BJ (cell line): Measurements from ENCODE around the gene SPRED2. TPM values are rescaled to one million over a fixed set of nuclear protein-coding genes. Genes with fewer than 3 reads are reported as not detected.

Source experiments
- CTCF ChIA-PET: fragments of 350-600 bp; formaldehyde crosslinking; extraction: SDS; loops from one replicate; lab custom pipeline; 2021; ENCODE audit warnings: antibody characterized with exemption, inconsistent platforms; lab: Yijun Ruan, JAX
- POLR2A ChIA-PET: fragments of 300-600 bp; sonication (Branson Sonifier 250); formaldehyde crosslinking; extraction: SDS; loops from one replicate; lab custom pipeline; 2021; ENCODE audit warnings: antibody characterized with exemption; lab: Charles Lee
- DNase-seq: peaks from one replicate; pipeline ENCODE4 v3.0.0-alpha.2; 2011; ENCODE audit warnings: low read depth
- H3K27me3 ChIP-seq: 2 replicates; pipeline ENCODE4 v1.6.0; 2011; ENCODE audit warnings: low read length; ENCODE audit not compliant: control insufficient read depth, insufficient read depth
- H3K36me3 ChIP-seq: 2 replicates; pipeline ENCODE4 v1.5.1; 2011; ENCODE audit warnings: low read length; ENCODE audit not compliant: control insufficient read depth, insufficient read depth
- H3K4me3 ChIP-seq: 2 replicates; pipeline ENCODE4 v1.5.1; 2011; ENCODE audit warnings: low read depth, mild to moderate bottlenecking, control low read depth, low read length
- CTCF ChIP-seq: IDR thresholded peaks from 2 replicates; pipeline ENCODE4 v1.5.1; 2011; ENCODE audit warnings: low read depth, mild to moderate bottlenecking, control low read depth, inconsistent platforms, low read length, moderate library complexity; ENCODE audit not compliant: insufficient read depth
- polyA plus RNA-seq: library from polyadenylated mRNA; depleted of rRNA; stranded (reverse); fragments of >200 nt; gene quantifications from 2 replicates; pipeline ENCODE4 v1.2.3, GENCODE V29; 2011

Gene SPRED2
- polyA plus RNA-seq, 1 experiment: 13.1 TPM

GRCh38 chr2:65437392-65438135 is 5.2 kb upstream of the SPRED2 start:
- no peak for DNase-seq
- H3K27me3 ChIP-seq: no peaks in the 10 kb centered on the region
- H3K4me3 ChIP-seq: no peak overlapping the region; the same call in 1 of the 2 replicates
- ChIA-PET POLR2A (interaction anchor here (0.6 kb wide), 1 partner anchor 210 kb away, joined by 22 read pairs; the partner anchor contains the start of gene ACTR2), CTCF (interaction anchor here (0.6 to 1.4 kb wide), 5 partner anchors 10 to 225 kb away, joined by 3 to 7 read pairs (median 3); no protein-coding TSS in a partner anchor)
- no peak for TF ChIP-seq CTCF
- no peaks in the 10 kb centered on the region for H3K36me3 ChIP-seq

DNA sequence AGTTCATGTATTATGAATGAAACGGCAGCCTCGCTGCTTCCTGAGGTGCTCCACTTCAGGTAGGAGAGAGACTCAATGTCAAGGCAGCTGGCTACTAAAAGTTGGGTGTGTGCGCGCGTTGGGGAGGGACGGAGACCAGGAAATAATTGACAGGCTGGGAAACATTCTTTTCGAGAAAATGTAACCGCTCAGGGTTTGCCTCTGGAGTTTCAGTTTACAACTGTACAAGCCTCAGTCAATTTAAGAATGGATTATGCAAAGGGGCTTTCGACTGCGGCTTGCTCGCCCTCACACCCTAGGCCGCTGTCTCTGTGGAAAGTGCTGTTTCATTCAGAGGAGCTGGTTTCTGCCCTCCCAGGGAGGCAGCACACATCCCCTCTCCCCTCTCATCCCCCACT is 4.4 kb upstream of the SPRED2 start:
- ChIA-PET CTCF (interaction anchor here (0.6 to 1.4 kb wide), 7 partner anchors 9 to 225 kb away, joined by 3 to 7 read pairs (median 4); no protein-coding TSS in a partner anchor), POLR2A (interaction anchor here (0.9 kb wide), 1 partner anchor 69 kb away, joined by 5 read pairs; no protein-coding TSS in a partner anchor)
- TF ChIP-seq CTCF: no peak

GRCh38 chr2:65436169-65436823 is 3.9 kb upstream of the SPRED2 start:
- CTCF ChIA-PET: interaction anchor here (0.6 to 1.4 kb wide), 8 partner anchors 8 to 159 kb away, joined by 3 to 7 read pairs (median 4); no protein-coding TSS in a partner anchor
- TF ChIP-seq CTCF: peak; percentile 23; the same call in 1 of the 2 replicates
- Histone ChIP-seq H3K36me3 (no peaks in the 10 kb centered on the region), H3K27me3 (no peaks in the 10 kb centered on the region), H3K4me3 (peak overlapping the region; percentile 71)
- DNase-seq: peak; percentile 80
- POLR2A ChIA-PET: interaction anchor here (0.6 to 0.9 kb wide), 2 partner anchors 69 to 155 kb away, joined by 3 to 5 read pairs; no protein-coding TSS in a partner anchor

More for the DNA sequence above, 4.4 kb upstream of the SPRED2 start:
- H3K27me3 ChIP-seq: no peaks in the 10 kb centered on the region
- DNase-seq: no peak
- H3K36me3 ChIP-seq: no peaks in the 10 kb centered on the region
- peak overlapping the region; percentile 71 for H3K4me3 ChIP-seq

DNA sequence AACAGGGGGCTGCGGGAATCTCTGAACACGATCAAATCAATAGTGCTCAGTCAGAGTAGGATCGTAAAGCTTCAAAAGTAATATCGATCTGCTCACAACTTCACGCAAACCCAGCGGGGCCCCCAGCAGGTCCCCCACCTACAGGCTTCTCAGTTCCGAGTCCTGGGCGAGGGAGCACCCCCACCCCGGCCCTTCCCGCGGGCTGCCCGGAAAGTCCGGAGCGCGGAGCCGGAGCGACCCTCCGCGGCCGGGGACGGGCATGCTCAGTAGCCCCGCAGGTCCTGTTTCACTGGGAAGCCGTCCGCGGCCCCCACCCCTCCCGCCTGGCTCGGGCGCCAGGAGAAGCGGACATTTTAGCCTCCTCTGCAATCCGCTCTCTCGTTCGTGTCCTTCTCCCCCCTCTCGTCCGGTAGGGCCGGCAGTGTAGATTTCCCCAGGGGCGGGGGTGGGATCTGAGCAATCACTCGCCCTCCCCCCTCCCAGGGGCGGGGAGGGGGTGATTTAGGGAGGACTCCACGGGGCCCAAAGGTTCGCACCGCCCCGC is 3.3 kb upstream of the SPRED2 start:
- Histone ChIP-seq H3K36me3 (no peaks in the 10 kb centered on the region), H3K27me3 (no peaks in the 10 kb centered on the region), H3K4me3 (peak overlapping the region; percentile 71)
- peak; percentile 44 for DNase-seq
- ChIA-PET POLR2A (interaction anchor here (0.6 kb wide), 1 partner anchor 155 kb away, joined by 3 read pairs; no protein-coding TSS in a partner anchor), CTCF (interaction anchor here (0.6 to 1.2 kb wide), 5 partner anchors 79 to 138 kb away, joined by 3 to 5 read pairs (median 4); no protein-coding TSS in a partner anchor)
- 0 out of 2 replicates have a peak, but pooled peaks have one; percentile 5 for TF ChIP-seq CTCF
